ENCODE measurements around the gene ARPIN. TPM values are rescaled to one million over a fixed set of nuclear protein-coding genes. Genes with fewer than 3 reads are reported as not detected.
"Not testable (repeated sequence)": the region's sequence is repeated elsewhere in the genome, so short reads cannot be mapped to it uniquely, and the experiment has no call there.

The ARPIN gene
- total RNA-seq, 1 donor from 2014 or later = 12.5 TPM

DNA sequence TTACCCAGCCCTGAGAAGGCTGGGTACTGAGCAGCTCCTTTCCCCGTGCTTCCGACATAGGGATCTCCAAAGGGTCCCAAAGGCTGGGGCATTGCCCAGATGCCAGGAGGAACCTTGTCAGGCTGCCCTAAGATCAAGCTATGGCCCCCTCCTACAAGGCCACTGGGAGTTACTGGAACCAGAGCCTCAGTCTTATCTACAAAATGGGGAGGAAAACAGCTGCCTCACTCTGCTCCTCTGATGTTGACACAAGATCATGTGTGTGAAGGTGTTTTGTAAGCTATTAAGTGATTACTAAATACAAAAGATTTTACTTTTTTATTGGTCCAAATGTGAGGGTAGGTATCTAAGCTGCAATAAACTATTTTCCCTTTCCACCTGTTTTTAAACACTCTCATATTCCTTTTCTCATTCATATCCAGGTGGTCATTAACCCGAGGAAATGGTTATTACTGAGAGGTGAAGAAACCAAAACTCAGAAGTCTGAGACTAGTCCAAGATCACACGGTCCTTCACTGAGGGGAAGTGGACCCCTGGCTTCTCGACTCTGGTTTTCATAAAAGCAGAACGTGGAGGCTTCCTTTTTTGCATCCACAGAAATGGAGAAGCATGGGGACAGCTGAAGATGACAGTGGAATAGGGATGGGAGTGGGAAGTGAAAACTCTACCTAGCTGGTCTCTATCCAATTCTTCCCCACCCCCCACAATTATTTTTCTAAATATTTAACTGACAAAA lies 1.7 kb downstream of the ARPIN start:
- DNase-seq (ENCODE audit: low read depth, low spot score) = no peak

DNA sequence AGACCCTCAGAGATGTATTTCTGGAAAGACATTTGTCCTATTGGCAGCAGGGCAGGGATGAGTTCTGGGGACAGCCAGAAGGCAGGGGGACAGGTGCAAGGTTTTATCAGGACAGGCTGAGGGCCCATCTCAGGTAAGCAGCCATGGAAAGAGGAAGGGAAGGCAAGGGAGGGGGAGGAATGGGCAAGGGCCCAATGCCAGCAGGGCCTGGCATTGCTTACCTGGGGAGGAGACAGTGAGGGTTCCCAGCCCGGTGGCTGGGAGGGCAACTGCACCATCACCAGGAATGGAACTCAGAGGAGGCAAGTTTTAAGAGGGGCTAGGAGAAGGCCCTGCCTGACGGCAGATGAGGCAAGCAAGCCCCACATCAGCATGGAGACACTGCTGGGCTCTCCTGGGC lies 3.1 kb downstream of the ARPIN start:
- no peak for DNase-seq (ENCODE audit: low read depth, low spot score)

DNA sequence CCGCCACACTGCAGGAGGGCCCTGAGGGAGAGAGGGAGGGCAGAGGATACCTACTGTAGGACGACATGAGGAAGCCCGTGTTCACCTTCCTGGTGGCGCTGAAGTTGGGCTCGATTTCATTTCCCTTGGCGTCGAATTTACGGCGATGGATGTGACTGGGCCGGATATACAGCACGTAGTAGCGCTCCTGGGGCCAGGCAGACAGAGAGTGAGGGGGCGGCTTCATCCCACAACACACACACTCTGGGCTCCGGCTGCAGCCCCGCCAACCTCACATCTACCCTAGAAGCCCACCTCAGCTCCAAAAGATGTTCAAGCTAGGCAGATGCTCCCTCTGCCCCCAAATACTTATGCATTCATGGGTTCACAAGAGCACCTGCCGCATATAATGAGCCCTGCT lies 4.5 kb downstream of the ARPIN start:
- no peak for DNase-seq (ENCODE audit: low read depth, low spot score)

DNA sequence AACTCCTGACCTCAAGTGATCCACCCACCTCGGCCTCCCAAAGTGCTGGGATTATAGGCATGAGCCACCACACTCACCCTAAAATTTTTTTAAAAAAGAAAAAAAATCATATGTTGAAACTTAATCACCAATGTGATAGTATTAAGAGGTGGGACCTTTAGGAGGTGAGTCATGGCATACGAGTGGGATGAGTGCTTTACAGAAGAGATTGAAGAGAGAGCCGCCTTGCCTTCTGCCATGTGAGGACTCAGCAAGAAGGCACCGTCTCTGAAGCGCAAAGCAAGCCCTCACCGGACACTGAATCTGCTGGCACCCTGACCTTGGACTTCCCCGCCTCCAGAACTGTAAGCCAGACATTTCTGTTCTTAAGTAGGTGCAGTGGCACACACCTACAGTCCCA lies 5.5 kb downstream of the ARPIN start:
- DNase-seq (ENCODE audit: low read depth, low spot score) = no peak

DNA sequence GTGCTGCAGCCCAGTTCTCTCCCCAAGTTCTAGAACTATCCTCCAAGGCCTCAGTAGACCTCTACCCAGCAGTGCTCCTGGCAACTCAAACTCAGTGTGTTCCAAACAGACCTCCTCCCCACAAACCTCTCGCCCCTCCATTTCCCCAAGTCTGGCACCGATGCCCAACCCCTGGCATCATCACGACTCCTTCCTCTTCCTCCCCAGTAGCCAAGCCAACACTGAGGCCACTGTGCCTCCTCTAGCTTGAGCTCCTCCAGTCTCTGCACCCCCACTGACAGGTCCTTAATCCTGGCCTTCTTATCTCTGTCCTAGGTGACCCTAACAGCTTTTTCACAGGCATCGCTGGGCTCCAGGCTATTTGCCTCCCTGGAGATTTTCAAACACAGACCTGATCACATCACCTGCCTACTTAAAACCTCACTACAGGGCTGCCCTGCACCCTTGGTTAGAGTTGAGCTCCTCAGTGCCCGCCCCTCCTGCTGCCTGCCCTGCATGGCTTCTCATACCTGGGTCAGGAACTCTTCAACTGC lies 6.8 kb downstream of the ARPIN start:
- DNase-seq (ENCODE audit: low read depth, low spot score) = no peak

DNA sequence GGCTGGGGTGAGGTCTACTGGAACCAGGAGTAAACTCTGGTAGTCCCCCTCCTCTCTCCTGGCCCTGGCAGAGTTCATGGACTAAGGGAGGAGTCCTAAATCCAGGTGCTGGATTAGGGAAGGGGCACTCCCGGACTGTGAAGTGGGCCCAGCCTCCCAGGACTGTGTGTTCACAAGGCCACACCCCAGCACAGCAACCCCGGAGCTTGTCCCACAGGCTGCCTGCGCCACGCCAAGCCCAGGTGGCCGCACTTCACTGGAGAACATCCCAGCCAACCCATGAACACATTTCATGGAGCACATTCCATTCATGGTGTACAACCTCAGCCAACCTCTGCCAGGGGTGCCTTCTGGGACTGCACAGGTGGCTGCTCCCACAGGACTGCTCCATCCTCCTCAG lies 8.2 kb downstream of the ARPIN start:
- DNase-seq (ENCODE audit: low read depth, low spot score) = no peak

DNA sequence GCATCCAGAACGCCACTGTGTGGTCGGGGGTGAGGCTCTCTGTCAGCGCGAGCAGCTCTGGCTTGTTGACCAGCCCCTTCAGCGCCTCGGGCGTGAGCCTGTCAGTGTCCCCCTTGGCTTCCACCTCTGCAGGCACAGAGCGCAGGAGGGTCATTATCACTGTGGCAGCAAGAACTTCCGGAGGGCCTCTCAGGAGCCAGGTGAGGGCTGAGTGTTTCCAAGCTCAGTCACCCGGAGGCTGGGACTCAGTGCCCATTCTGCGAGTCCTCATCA lies 9.0 kb downstream of the ARPIN start:
- DNase-seq (ENCODE audit: low read depth, low spot score) = no peak

DNA sequence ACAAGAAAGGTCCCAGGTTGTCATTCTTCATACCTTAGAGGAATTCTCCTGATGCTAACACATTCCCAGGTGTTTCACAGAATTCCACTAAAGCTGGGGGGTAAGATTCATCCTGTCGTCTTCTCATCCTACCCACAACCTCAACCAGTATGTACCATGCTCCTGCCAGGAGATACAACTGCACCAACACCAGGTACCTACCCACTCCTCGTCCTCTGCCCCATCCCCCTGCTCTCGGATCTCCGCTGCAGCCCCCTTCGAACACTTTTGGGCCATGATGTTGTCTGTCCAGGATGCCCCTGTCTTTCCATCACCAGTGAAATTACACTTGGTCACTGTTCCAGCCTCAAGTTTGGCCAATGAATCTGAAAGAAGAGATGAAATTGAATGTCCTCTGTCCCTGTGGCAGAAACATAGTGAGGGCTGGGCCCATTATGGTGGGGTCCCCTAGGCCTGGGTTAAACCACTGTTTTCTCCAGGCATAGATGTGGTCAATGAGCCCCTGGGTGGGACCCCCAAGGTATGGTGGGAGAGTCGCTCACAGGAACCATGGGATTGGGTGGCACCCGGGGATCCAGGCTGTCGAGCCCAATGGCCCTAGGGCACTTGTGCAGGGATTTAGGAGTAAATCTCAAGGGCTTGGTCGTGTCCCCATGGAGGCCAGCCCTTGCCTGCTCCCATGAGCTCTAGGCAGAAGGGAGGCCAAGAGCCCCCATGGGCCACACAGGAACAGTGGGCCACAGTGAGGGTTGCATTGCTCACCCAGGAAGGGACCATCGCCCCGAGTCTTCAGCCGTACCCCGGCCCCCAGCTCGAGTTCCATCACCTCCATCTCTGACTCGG lies 9.5 kb downstream of the ARPIN start:
- no peak for DNase-seq (ENCODE audit: low read depth, low spot score)

DNA sequence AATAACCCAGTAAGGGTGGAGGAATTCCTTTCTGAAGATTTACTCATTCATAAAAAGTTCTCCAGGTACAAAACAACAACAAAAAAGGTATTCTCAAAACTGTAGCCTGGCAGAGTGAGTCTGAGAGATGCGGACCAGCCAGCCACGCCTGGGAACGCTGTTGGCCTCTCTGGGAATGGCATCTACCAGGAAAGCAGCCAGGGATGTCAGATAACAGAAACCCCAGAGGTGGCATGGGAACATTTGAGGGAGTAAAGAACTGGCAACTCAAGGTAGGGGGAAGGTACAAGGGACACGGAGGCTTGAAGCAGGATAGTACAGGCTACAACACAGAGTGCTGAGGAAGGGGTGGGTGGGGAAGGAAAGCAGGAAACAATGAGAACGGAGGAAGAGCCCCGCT lies 11.9 kb downstream of the ARPIN start:
- DNase-seq (ENCODE audit: low read depth, low spot score) = no peak

DNA sequence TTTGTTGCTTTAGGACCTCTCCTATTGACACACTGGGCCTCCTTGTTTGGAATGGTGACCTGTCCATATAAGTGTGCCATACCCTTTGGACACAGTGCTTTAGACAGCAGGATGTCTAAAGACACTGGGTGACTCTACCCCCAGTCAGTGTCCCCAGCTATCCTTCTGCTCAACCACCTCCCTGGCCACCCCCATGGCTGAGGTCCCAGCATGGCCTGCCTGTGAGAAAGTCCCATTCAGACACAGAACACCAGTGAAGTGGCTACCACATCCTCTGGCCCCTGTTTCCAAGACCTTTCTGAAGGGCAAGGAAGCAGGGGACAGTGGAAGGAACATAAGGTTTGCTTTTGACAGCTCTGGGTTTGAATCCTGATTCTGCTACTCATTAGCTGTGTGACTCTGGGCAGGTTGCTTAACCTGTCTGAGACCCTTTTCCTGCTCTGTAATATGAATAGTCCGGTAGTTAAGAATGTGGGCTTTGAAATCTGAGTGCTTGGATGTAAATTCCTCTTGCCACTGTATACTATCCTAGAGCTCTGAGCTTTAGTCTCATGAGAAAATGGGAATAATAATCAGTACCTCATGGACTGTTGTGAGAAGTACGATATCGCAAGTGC lies 12.7 kb downstream of the ARPIN start:
- no peak for DNase-seq (ENCODE audit: low read depth, low spot score)

DNA sequence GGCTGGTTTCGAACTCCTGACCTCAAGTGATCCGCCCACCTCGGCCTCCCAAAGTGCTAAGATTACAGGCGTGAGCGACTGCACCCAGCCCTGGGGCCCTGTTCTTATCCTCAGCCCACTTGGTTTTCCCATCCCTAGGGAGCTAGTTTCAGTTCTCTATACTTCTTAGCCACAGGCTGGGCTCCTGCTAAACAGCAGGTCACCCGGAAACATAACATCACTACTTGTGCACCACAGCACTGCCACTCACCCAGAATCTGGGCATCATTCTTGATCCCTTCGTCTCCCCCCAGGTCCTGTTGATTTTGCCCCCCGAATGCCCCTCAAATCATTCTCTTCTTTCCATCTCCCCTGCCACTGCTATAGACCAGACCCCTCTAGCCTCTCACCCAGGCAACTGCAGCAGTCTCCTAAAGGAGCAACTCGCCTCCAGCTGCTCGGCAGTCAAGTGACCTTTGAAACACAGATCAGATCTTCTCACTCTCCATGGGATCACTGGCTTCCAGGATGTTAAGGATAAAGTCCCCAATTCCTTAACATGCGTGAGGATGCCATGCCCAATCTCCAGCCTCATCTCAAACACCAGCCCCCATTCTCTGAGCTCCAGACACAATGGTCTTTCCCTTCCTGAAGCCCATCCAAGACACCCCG lies 13.3 kb downstream of the ARPIN start:
- no peak for DNase-seq (ENCODE audit: low read depth, low spot score)

DNA sequence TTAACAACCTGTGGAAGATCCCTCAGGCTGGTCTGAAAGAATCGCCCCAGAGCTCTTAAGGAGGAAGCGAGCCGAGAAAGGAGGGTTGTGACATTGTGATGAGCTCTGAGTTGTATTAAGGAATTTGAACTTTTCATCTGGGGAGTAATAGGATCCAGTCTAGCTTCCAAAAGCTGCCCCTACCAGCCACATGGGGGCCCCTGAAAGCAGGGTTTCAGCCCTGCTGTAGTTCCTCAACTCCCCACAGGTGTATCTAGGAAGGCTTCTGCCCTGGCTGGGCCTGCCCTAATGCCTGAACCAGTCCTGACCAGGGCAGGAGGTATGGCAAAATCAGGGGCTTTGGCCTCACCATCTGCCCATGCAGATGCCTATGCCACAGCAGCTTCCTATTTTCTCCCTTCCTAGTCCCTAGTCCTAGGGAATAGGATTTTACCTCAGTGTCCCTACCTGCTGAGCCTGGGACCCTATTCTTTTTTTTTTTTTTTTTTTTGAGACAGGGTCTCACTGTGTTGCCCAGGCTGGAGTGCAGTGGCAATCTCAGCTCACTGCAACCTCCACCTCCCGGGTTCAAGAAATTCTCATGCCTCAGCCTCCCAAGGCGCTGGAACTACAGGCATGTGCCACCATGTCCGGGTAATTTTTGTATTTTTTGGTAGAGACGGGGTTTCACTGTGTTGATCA lies 14.0 kb downstream of the ARPIN start:
- no peak for DNase-seq (ENCODE audit: low read depth, low spot score)

DNA sequence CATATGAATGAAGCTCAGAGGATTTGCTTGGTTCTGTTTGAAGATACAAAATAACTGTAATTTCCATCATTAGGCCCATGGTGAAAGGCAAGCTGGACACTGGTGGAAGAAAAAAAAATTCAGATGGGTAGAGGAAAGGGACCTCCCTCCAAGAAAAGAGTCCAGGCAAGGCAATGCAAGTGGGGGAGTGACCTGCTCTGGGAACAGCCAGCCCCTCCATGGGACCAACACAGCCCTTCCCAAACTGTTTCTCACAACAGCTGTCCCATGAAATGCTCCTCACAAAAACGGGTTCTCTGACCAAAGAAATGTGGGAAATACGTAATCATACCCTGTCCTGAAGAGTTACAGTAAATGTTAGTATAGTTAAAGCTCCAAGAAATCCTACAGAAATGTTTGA lies 14.6 kb downstream of the ARPIN start:
- DNase-seq (ENCODE audit: low read depth, low spot score) = no peak

DNA sequence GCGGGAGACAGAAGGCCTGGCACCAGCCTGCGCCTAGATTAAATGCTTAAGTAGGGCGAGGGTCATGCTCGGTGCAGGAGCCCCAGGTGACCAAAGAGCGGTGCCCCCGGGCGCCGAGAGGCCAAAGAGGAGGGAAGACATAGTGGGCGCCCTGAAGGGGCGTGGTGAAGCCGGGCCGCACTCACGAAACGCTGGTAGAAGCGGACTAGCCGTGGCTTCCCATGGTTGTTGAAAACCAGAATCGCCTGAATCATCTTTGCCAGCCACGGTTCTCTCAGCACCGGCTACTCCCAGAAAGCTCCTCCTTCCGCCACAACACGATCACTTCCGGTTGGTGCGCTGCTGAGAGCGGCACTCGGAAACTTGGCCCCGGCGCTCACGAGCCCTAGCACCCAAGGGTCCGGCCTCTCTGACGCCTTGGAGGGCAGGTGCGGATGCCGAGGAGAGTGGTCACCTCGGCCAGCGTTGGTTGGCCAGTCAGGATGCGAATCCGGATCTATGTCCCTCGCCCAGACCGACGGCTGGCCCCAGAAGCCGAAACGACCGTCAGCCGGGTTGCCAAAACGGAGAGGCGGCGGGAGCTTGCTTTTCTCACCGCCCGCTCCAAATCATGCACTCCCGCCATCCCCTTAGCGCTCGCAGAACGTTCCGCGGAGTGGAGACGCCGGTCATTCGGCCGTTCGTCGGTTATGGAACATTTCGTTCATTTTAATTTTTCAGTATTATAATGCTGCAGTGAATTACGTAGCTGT lies 18.9 kb downstream of the ARPIN start, which contains the start of gene AP3S2:
Gene AP3S2, minus strand, starts transcription at position 299 of the 752 bp plus-strand sequence. Its CDS starts 45 bp downstream, at position 254.
- DNase-seq (ENCODE audit: low read depth, low spot score) = peak; percentile 65

DNA sequence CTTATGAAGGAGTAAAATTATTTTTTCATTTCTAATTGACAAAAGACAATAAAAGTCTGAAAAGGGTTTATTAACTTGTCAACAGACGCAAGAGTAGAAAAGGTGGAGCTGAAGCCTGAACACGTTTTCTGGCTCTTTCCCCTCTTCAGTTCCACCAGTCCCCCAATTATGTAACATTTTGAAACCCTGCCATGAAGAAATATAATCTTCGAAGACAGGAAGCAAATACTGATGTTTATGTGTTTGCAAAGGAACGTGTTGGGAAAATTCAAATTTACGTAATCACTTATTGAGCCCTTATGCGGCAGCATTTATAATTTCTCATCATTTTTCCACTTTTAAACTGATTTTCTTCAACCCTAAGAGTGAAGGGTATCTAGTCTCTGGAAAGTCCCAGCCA lies 19.7 kb downstream of the ARPIN start:
- DNase-seq (ENCODE audit: low read depth, low spot score) = no peak

DNA sequence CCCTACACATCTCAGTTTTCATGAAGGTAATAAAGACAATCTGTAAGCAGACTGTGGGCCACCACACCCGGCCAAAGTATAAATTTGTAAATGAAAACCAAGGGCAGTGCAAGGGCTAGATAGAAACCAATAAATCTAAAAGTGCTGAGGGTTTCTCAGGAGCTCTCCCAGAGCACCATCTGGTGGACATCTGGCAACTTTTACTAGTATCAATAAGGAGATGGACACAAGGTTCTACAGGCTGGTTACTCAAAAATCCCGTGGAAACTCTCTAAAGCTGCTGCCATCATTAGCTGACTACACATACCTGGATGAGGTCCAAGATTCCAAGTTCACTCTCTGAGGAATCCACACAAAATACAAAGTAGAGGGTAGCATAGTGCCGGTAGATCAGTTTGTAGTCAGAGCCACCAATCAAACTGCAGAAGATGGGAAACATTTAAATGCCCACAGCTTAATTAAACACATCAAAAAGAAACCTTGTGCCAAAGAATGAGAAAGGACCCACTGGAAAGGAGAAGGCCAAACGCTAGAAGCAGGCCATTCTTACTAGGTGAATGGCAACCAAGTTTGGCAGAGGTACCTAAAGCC lies 24.4 kb downstream of the ARPIN start:
- no peak for DNase-seq (ENCODE audit: low read depth, low spot score)

DNA sequence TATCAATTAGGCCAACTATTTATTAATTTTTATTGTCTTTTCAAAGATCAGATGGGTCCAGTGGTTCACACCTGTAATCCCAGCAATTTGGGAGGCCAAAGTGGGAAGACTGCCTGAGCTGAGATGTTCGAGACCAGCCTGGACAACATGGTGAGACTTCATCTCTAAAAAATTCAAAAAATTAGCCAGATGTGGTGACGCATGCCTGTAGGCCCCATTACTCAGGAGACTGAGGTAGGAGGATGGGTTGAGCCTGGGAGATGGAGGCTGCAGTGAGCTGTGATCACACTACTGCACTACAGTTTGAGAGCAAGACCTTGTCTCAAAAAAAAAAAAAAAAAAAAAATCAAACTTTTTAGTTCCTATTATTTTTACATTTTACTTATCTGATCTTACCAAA lies 27.1 kb downstream of the ARPIN start:
- no peak for DNase-seq (ENCODE audit: low read depth, low spot score)

DNA sequence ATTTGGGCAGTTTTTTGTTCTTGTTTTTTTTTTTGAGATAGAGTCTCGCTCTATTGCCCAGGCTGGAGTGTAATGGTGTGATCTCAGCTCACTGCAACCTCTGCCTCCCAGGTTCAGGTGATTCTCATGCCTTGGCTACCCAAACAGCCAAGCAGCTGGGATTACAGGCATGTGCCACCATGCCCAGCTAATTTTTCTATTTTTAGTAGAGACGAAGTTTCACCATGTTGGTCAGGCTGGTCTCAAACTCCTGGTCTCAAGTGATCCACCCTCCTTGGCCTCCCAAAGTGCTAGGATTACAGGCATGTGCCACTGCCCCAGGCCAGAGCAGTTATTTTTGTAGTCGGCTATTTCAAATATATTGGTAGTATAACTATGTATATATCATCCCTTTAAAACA lies 27.6 kb downstream of the ARPIN start:
- not testable (repeated sequence) for DNase-seq (ENCODE audit: low read depth, low spot score)

DNA sequence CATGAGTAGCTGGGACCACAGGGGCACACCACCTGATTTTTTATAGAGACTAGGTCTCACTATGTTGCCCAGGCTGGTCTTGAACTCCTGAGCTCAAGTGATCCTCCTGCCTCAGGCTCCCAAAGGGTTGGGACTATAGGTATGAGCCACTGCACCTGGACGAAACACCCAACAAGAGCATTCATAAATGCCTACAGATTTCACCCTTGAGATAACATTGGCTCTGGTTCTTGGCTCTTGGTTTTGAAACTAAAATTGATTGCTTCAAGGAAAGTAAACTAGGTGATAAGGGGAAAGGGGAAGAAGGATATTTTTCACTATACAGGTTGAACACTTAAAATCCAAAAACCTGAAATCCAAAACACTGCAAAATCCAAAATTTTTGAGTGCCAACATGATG lies 29.2 kb downstream of the ARPIN start:
- no peak for DNase-seq (ENCODE audit: low read depth, low spot score)

DNA sequence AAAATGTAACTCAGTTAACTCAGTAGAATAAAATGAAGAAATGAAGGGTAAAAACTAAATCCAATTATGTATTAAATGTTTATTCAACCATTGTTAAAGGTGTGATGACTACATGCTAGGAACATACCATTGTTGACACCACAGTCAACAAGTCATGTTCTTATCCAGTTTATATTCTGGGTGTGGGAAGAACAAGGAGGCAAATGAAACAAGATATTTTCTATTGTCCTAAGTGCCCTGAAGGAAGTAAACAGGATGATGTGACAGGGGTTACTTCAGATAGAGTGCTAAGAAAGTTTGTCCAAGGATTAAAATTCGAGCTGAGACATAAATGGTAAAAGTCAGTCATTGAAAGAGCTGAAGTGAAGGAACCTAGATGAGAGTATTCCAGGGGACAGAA lies 32.0 kb downstream of the ARPIN start:
- no peak for DNase-seq (ENCODE audit: low read depth, low spot score)

Data from pulmonary artery endothelial cell (primary cell).